NCI-H1694 (cell line): Measurements from ENCODE around the gene CACNA1C.

Source experiments
- DNase-seq: peaks from one replicate; lab custom pipeline; 2025; lab: John Stamatoyannopoulos, UW

Gene CACNA1C

DNA sequence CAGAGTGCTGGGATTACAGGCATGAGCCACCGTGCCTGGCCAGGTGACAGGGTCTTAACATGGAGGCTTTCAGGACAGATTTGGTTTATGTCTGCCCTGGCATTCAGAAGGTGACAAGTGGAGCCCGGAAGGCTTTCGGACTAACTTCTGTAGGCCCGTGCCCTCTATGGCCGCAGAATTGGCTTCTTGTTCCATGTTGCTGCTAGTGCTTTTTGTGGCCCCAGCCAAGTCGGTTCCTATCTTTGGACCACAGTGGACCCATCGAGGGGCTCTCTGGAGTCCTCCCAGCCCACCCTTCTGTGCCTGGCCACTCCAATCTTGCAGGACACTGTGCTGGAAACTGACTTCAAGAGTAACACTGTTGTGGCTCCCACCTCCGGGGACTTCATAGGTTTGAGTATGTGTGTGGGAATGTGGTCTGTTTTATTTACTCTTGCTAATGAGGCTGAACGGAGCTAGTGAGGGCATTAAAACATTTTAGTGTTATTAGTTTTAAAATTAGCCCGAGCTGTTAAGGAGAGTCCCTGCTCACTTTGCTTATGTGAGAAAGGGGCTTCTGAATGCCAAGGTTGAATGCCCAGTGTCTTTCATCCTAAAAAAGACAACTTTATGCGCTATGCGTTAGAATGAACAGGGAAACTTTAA lies 245.9 kb downstream of the CACNA1C start:
- DNase-seq: no peak

- DNase-seq: no peak
Measured at GRCh38 chr12:2299206-2299605, 246.4 kb downstream of the CACNA1C start.

DNA sequence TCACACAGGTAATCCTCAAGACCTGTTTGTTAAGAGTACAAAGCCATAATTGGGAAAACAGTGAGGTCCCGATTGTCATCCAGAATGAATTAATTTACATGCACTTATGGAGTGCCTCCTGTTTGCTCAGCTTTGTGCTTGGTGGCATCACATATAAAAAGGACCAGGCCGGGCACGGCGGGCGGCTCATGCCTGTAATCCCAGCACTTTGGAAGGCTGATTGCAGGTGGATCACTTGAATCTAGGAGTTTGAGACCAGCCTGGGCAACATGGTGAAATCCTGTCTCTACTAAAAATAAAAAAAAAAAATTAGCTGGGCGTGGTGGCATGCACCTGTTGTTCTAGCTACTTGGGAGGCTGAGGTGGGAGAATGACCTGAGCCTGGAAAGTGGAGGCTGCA lies 247.4 kb downstream of the CACNA1C start:
- no peak for DNase-seq

- no peak for DNase-seq
Measured at GRCh38 chr12:2300886-2301285, 248.1 kb downstream of the CACNA1C start.

GRCh38 chr12:2301531-2302461 lies 249.0 kb downstream of the CACNA1C start:
- no peak for DNase-seq

- DNase-seq: no peak
Measured at GRCh38 chr12:2302711-2303580, 250.2 kb downstream of the CACNA1C start.

DNA sequence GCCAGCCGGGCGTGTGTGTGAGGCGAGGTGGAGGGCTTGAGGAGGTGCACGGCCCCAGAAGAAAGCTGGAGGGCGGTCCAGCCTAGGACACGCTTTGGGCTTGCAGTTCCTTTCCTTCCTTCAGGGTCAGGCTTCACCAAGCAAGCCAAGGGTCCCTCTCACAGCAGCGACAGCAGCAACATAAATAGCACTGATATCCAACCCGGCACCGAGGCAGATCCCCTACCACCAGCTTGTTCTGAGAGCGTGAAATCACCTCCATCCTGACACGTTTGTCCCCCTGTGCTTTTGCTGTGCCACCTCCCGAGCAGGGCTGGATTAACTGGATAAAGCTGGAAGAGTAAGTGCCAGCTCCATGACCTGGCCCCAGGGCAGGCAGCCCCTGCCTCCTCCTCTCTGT lies 251.4 kb downstream of the CACNA1C start:
- no peak for DNase-seq

GRCh38 chr12:2306012-2306411 lies 253.2 kb downstream of the CACNA1C start:
- DNase-seq: peak; percentile 40

- no peak for DNase-seq
Measured at GRCh38 chr12:2306735-2307134, 253.9 kb downstream of the CACNA1C start.

- DNase-seq: no peak
Measured at GRCh38 chr12:2307550-2307949, 254.8 kb downstream of the CACNA1C start.

DNA sequence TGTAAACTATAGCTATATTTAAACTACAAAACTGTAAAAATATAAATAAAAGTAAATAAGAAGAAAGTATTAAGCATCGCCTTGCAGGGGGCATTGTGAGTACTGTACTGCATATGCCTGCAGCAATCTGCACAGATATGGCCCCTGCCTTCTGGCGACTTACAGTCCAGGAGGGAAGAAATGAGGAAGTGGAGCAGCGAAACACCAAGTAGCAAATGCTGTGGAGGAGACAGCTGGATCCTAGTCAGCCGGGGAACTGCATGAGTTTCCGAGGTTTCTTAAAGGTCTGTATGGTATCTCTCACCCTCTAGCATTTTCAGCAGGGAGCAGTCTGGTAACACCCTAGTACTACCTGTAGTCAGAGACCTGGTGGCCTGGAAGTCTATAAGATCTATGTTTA lies 256.9 kb downstream of the CACNA1C start:
- no peak for DNase-seq

GRCh38 chr12:2311020-2311778 lies 258.4 kb downstream of the CACNA1C start:
- no peak for DNase-seq

GRCh38 chr12:2312175-2312574 lies 259.4 kb downstream of the CACNA1C start:
- no peak for DNase-seq

DNA sequence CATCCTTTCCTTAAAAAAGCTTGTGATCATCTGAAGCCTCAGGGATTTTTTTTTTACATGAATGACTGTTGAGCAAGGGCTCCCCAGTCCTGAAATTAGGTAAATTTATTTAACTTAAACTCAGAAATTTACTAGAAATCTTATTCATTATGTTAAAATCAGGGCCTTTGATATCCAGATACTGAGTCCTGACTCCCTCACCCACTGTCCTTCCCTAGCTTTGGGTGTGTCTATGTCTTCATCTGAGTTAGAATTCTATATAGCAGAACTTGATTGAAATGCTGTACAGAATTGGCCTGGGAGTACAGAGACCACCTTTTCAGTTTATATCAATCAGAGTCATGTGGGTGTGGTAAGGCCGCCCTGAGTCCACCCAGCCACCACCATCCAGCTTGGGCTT lies 260.0 kb downstream of the CACNA1C start:
- DNase-seq: no peak

DNA sequence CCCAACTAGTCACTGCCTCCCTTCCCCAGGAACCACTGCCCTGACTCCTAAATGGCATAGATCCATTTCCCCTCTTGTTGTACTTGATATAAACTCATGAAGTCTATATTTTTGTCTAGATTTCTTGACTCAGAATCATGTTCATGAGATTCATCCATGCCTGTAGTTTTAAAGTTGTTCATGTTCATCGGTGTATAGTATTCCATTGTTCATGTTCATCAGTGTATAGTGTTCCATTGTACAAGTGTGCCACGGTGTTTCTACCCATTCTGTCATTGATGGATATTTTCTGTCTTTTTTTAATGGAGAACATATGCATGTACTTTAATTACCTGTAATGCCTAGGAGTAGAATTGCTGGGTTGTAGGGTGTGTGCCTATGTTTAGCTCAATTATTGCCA lies 261.7 kb downstream of the CACNA1C start:
- DNase-seq: no peak

DNA sequence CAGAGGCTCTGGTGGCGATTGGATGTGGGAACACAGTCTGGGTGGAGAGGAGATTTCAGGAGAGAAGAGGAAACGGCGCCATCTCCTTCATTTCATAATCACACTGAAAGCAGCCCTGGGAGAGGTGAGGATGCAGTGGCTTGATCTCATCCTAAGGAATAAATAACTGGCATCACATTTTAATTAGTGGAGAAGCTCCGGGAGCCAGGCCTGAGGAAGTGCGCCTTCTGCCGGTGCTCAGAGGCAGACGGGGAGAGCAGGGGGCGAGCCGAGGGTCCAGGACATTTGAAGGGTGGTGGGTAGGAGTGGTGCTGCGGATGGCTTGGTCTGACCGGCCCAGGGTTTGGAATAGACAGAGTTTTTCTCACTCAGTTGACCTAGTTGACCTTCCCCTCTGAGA lies 265.0 kb downstream of the CACNA1C start:
- DNase-seq: no peak

DNA sequence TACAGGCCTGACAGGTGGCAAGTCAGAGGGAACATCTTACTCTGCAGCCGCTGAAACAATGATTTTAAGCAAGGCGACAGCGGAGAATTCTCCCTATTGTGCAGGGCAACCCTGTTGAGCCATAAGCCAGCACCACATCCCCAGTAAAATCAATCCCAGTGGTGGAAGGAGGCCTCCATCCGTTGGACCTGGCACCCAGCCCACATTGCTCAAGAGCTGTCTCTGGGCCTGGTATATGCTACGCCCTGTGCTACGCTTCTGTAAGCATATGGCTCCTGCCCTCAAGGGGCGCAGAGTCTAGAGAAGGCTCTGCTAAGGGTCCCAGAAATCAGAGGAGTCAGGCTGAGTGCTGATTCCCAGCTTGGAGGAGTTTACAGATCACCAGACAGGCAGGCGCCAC lies 265.5 kb downstream of the CACNA1C start:
- DNase-seq: no peak

- DNase-seq: no peak
Measured at GRCh38 chr12:2319136-2319535, 266.3 kb downstream of the CACNA1C start.

GRCh38 chr12:2319737-2320506 lies 267.1 kb downstream of the CACNA1C start:
- DNase-seq: no peak

DNA sequence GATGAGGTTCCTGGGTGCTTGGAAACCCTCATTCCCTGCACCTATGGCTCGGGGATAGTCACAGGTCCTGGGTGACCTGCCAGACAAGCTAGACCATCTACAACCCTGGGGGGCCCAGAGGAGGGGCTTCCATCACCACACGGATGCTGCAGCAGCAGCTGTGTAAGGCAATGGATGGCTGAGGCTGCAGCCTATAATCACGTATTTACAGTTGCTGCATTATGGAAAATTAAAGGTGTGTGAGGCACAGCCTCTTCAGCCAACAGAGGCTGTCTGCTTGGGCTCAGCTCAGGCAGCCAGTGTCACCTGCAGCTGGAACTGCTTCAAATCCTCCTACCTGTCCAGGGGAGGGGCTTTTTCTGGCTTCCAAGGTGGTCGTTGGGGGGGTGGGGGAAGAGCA lies 268.1 kb downstream of the CACNA1C start:
- DNase-seq: no peak

DNA sequence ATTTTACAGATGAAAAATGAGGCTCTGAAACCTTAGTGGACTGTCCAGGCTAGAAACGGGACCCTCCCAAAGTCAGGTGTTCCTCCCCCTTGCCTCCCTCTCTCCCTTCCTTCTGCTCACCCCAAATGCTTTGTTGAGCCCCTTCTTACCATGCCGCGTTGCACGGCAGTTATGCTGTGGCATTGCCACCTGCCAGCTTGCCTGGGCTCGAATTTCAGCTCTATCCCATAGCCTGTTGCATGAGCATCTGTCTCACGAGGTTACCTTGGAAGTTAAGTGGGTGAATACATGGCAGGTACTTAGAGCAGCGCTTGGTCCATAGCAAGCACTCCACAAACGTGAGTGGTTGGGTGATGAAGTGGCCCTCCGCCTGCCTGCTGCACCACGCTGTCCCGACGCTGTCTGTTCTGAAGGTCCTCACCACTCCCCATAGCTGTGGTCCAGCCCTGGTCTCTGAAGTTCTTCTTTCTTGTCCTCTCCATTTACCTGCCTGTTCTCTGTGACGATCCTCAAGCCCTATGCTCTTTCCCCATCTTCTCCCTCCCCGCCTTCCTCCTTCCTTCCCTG lies 269.9 kb downstream of the CACNA1C start:
- no peak for DNase-seq
